HG03521 (cell line): ENCODE results near the gene ANTXR1.

ENCODE experiments used
- ATAC-seq: cut with Tn5 transposase; IDR thresholded peaks from one replicate; pipeline ENCODE4 v1.9.1; 2021; ENCODE audit warnings: mild to moderate bottlenecking, moderate library complexity; ENCODE audit not compliant: unreplicated experiment

ANTXR1 gene

GRCh38 chr2:69131983-69132675, 119.2 kb downstream of the ANTXR1 start:
- no peak for ATAC-seq

- no peak for ATAC-seq
Observed at GRCh38 chr2:69132960-69133590, 120.1 kb downstream of the ANTXR1 start.

- ATAC-seq, result no peak
Observed at GRCh38 chr2:69133898-69134297, 120.9 kb downstream of the ANTXR1 start.

- ATAC-seq, result no peak
Observed at GRCh38 chr2:69134306-69134945, 121.4 kb downstream of the ANTXR1 start.

GRCh38 chr2:69138247-69138772, 125.3 kb downstream of the ANTXR1 start:
- no peak for ATAC-seq

- ATAC-seq, result no peak
Observed at GRCh38 chr2:69138793-69139459, 125.9 kb downstream of the ANTXR1 start.

- ATAC-seq, result no peak
Observed at GRCh38 chr2:69139778-69140670, 127.0 kb downstream of the ANTXR1 start.

GRCh38 chr2:69141061-69141460, 128.1 kb downstream of the ANTXR1 start:
- ATAC-seq, result no peak

GRCh38 chr2:69143748-69144360, 130.9 kb downstream of the ANTXR1 start:
- ATAC-seq, result no peak

- no peak for ATAC-seq
Observed at GRCh38 chr2:69145204-69145603, 132.2 kb downstream of the ANTXR1 start.

- no peak for ATAC-seq
Observed at GRCh38 chr2:69147841-69148533, 135.0 kb downstream of the ANTXR1 start.

- ATAC-seq, result no peak
Observed at GRCh38 chr2:69149631-69150215, 136.7 kb downstream of the ANTXR1 start.

GRCh38 chr2:69151931-69152330, 139.0 kb downstream of the ANTXR1 start:
- ATAC-seq, result no peak

- no peak for ATAC-seq
Observed at GRCh38 chr2:69152847-69153583, 140.0 kb downstream of the ANTXR1 start.

- no peak for ATAC-seq
Observed at GRCh38 chr2:69154106-69154505, 141.1 kb downstream of the ANTXR1 start.

GRCh38 chr2:69156624-69157023, 143.6 kb downstream of the ANTXR1 start:
- ATAC-seq, result no peak

GRCh38 chr2:69157441-69157840, 144.5 kb downstream of the ANTXR1 start:
- no peak for ATAC-seq

GRCh38 chr2:69159986-69160385, 147.0 kb downstream of the ANTXR1 start:
- ATAC-seq, result no peak
